Stimulated activated CD4-positive, alpha-beta T cell treated with anti-CD3 and anti-CD28 coated beads, Interleukin-1b, Interleukin-23, amount 100 ng/mL, for 48 hours (primary cell): ENCODE measurements around the gene C11orf42.

Experiments
- DNase-seq: peaks from one replicate; pipeline ENCODE4 v3.0.0-alpha.2; 2020

Gene C11orf42

GRCh38 chr11:6260207-6260726 lies 54.9 kb downstream of the C11orf42 start:
- DNase-seq = no peak
